Measurements from ENCODE around the gene CABLES2. TPM values are rescaled to one million over a fixed set of nuclear protein-coding genes. Genes with fewer than 3 reads are reported as not detected.

The CABLES2 gene
- total and polyA plus RNA-seq, 4 experiments from 2014 or later, result 0.45 to 7.5 (median 3.8) TPM

- no peak for DNase-seq
- POLR2A ChIA-PET (ENCODE audit: partially characterized antibody), result interaction anchor here (1.5 kb wide), 1 partner anchor 18 kb away, joined by 8 read pairs; the partner anchor contains the start of gene RPS21
- H3K9me3 Mint-ChIP-seq, result peaks cover 0 to 1% (median 0%) of the 10 kb centered on the region in 8 donors
- H3K4me1 ChIP-seq (ENCODE audit: insufficient read depth, low read length), result peaks cover 25% of the 10 kb centered on the region
- H3K27me3 ChIP-seq (ENCODE audit: insufficient read depth, low read length), result no peaks in the 10 kb centered on the region
- H3K4me1 Mint-ChIP-seq, result peaks cover 15 to 45% (median 26%) of the 10 kb centered on the region in 4 donors
- no peaks in the 10 kb centered on the region for H3K36me3 ChIP-seq (ENCODE audit: insufficient read depth, low read length)
- H3K27me3 Mint-ChIP-seq, result no peaks in the 10 kb centered on the region
- intact Hi-C loops (cut with micrococcal nuclease), result loop anchor here (5.0 kb wide), 1 partner anchor 393 kb away; the partner anchor contains the start of gene MRGBP
- H3K4me3 Mint-ChIP-seq, result no peak overlapping the region
- no peak overlapping the region for H3K4me3 ChIP-seq (ENCODE audit: low read length in 2 of 2)
- CTCF ChIA-PET (ENCODE audit: partially characterized antibody), result no interaction called here
- peaks cover 0 to 13% of the 10 kb centered on the region in 2 donors for H3K36me3 Mint-ChIP-seq
- H3K27ac ChIP-seq (ENCODE audit: low read depth, low read length), result no peak overlapping the region
- no peak overlapping the region for H3K27ac Mint-ChIP-seq
- H3K9me3 ChIP-seq (ENCODE audit: control insufficient read depth in 1 of 2, low read length in 2 of 2), result no peaks in the 10 kb centered on the region
Measured at GRCh38 chr20:62404761-62405107, 2.4 kb downstream of the CABLES2 start.

- Histone ChIP-seq H3K4me1 (ENCODE audit: insufficient read depth, low read length) (peaks cover 21% of the 10 kb centered on the region), H3K4me3 (ENCODE audit: low read length in 2 of 2) (no peak overlapping the region), H3K27ac (ENCODE audit: low read depth, low read length) (no peak overlapping the region), H3K27me3 (ENCODE audit: insufficient read depth, low read length) (no peaks in the 10 kb centered on the region), H3K36me3 (ENCODE audit: insufficient read depth, low read length) (no peaks in the 10 kb centered on the region), H3K9me3 (ENCODE audit: control insufficient read depth in 1 of 2, low read length in 2 of 2) (no peaks in the 10 kb centered on the region)
- ChIA-PET CTCF (ENCODE audit: partially characterized antibody) (no interaction called here), POLR2A (ENCODE audit: partially characterized antibody) (no interaction called here)
- Mint-ChIP-seq H3K9me3 (peaks cover 0 to 1% (median 0%) of the 10 kb centered on the region in 8 donors), H3K27ac (peak overlapping the region in 3 of 7 donors; percentile 43 to 72 (median 54)), H3K4me1 (peaks cover 12 to 40% (median 21%) of the 10 kb centered on the region in 4 donors), H3K4me3 (peak overlapping the region in 5 of 8 donors; percentile 29 to 63 (median 46)), H3K36me3 (peaks cover 0 to 13% of the 10 kb centered on the region in 2 donors), H3K27me3 (no peaks in the 10 kb centered on the region)
- intact Hi-C loops (cut with micrococcal nuclease), result no loop called here
- DNase-seq, result no peak
Measured at GRCh38 chr20:62404112-62404665, 2.9 kb downstream of the CABLES2 start.

DNA sequence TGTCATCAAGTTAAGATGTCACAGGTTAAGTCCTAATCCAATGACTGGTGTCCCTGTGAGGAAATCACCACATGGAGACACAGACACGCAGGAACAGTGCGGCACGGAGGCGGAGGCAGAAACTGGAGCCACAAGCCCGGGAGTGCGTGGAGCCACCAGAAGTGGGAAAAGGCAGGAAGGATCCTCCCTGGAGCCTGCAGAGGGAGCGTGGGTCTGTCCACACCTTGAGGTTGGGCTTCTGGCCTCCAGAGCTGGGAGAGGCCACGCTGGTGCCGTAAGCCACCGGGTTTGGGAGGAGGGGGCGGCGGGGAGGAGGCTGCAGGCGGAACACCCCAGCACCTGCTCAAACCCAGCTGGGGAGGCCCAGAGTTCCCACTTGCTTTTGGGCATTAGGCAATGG lies 3.8 kb downstream of the CABLES2 start:
- Mint-ChIP-seq H3K27me3 (no peaks in the 10 kb centered on the region), H3K27ac (peak overlapping the region in 3 of 7 donors; percentile 65 to 81 (median 65)), H3K4me1 (peaks cover 12 to 39% (median 21%) of the 10 kb centered on the region in 4 donors), H3K4me3 (peak overlapping the region in 1 of 8 donors; percentile 38), H3K36me3 (peaks cover 0 to 13% of the 10 kb centered on the region in 2 donors), H3K9me3 (peaks cover 0 to 1% (median 0%) of the 10 kb centered on the region in 8 donors)
- POLR2A ChIA-PET (ENCODE audit: partially characterized antibody), result no interaction called here
- H3K27ac ChIP-seq (ENCODE audit: low read depth, low read length), result no peak overlapping the region
- CTCF ChIA-PET (ENCODE audit: partially characterized antibody), result no interaction called here
- no peaks in the 10 kb centered on the region for H3K9me3 ChIP-seq (ENCODE audit: control insufficient read depth in 1 of 2, low read length in 2 of 2)
- H3K4me3 ChIP-seq (ENCODE audit: low read length in 2 of 2), result no peak overlapping the region
- intact Hi-C loops (cut with micrococcal nuclease), result no loop called here
- H3K27me3 ChIP-seq (ENCODE audit: insufficient read depth, low read length), result no peaks in the 10 kb centered on the region
- DNase-seq, result no peak
- peaks cover 21% of the 10 kb centered on the region for H3K4me1 ChIP-seq (ENCODE audit: insufficient read depth, low read length)
- H3K36me3 ChIP-seq (ENCODE audit: insufficient read depth, low read length), result no peaks in the 10 kb centered on the region

- ChIA-PET POLR2A (ENCODE audit: partially characterized antibody) (interaction anchor here (1.5 kb wide), 1 partner anchor 100 kb away, joined by 3 read pairs; no protein-coding TSS in a partner anchor), CTCF (ENCODE audit: partially characterized antibody) (no interaction called here)
- Mint-ChIP-seq H3K36me3 (peaks cover 0 to 13% of the 10 kb centered on the region in 2 donors), H3K4me1 (peaks cover 12 to 34% (median 21%) of the 10 kb centered on the region in 4 donors), H3K27ac (peak overlapping the region in 1 of 7 donors; percentile 65), H3K4me3 (no peak overlapping the region), H3K9me3 (peaks cover 0 to 3% (median 0%) of the 10 kb centered on the region in 8 donors), H3K27me3 (no peaks in the 10 kb centered on the region)
- Histone ChIP-seq H3K4me1 (ENCODE audit: insufficient read depth, low read length) (peaks cover 16% of the 10 kb centered on the region), H3K27ac (ENCODE audit: low read depth, low read length) (no peak overlapping the region), H3K9me3 (ENCODE audit: control insufficient read depth in 1 of 2, low read length in 2 of 2) (no peaks in the 10 kb centered on the region), H3K4me3 (ENCODE audit: low read length in 2 of 2) (no peak overlapping the region), H3K27me3 (ENCODE audit: insufficient read depth, low read length) (no peaks in the 10 kb centered on the region), H3K36me3 (ENCODE audit: insufficient read depth, low read length) (no peaks in the 10 kb centered on the region)
- DNase-seq, result no peak
- intact Hi-C loops (cut with micrococcal nuclease), result no loop called here
Measured at GRCh38 chr20:62402456-62403150, 4.5 kb downstream of the CABLES2 start.

GRCh38 chr20:62401331-62401779 lies 5.7 kb downstream of the CABLES2 start:
- intact Hi-C loops (cut with micrococcal nuclease), result no loop called here
- Mint-ChIP-seq H3K4me1 (peaks cover 12 to 34% (median 20%) of the 10 kb centered on the region in 4 donors), H3K27me3 (no peaks in the 10 kb centered on the region), H3K36me3 (peaks cover 0 to 13% of the 10 kb centered on the region in 2 donors), H3K9me3 (peaks cover 0 to 3% (median 0%) of the 10 kb centered on the region in 8 donors), H3K27ac (no peak overlapping the region), H3K4me3 (no peak overlapping the region)
- no peaks in the 10 kb centered on the region for H3K27me3 ChIP-seq (ENCODE audit: insufficient read depth, low read length)
- no peaks in the 10 kb centered on the region for H3K9me3 ChIP-seq (ENCODE audit: control insufficient read depth in 1 of 2, low read length in 2 of 2)
- ChIA-PET POLR2A (ENCODE audit: partially characterized antibody) (interaction anchor here (1.5 kb wide), 1 partner anchor 99 kb away, joined by 3 read pairs; no protein-coding TSS in a partner anchor), CTCF (ENCODE audit: partially characterized antibody) (no interaction called here)
- peaks cover 11% of the 10 kb centered on the region for H3K4me1 ChIP-seq (ENCODE audit: insufficient read depth, low read length)
- no peaks in the 10 kb centered on the region for H3K36me3 ChIP-seq (ENCODE audit: insufficient read depth, low read length)
- no peak overlapping the region for H3K27ac ChIP-seq (ENCODE audit: low read depth, low read length)
- no peak overlapping the region for H3K4me3 ChIP-seq (ENCODE audit: low read length in 2 of 2)
- no peak for DNase-seq

DNA sequence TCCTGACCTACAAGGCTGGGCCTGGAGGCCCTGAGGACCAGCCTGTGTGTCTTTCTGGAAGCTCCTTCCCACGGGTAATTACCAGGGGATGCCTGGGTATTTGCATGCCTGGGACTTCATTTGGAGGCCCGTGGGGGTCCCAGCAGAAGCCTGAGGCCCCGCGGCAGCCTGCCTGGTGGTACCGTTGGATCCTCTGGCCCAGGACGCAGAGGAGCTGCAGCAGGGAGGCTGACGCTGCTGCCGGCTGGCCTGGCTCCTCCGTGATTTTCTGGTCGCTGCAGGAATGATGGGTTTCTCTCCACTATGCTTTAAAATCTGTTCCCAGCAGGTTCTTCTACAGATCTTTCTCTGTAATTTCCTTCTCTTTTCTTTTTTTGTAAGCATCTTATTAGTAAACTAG lies 6.5 kb downstream of the CABLES2 start:
- H3K9me3 Mint-ChIP-seq, result peaks cover 0 to 3% (median 0%) of the 10 kb centered on the region in 8 donors
- H3K4me3 Mint-ChIP-seq, result no peak overlapping the region
- intact Hi-C loops (cut with micrococcal nuclease), result no loop called here
- H3K36me3 ChIP-seq (ENCODE audit: insufficient read depth, low read length), result no peaks in the 10 kb centered on the region
- peaks cover 0 to 10% of the 10 kb centered on the region in 2 donors for H3K36me3 Mint-ChIP-seq
- peaks cover 7 to 26% (median 14%) of the 10 kb centered on the region in 4 donors for H3K4me1 Mint-ChIP-seq
- no peak for DNase-seq
- no peaks in the 10 kb centered on the region for H3K27me3 Mint-ChIP-seq
- ChIA-PET POLR2A (ENCODE audit: partially characterized antibody) (interaction anchor here (1.2 kb wide), 1 partner anchor 14 kb away, joined by 3 read pairs; the partner anchor contains the start of gene RPS21), CTCF (ENCODE audit: partially characterized antibody) (interaction anchor here (2.0 kb wide), 1 partner anchor 18 kb away, joined by 6 read pairs; no protein-coding TSS in a partner anchor)
- H3K27me3 ChIP-seq (ENCODE audit: insufficient read depth, low read length), result no peaks in the 10 kb centered on the region
- no peak overlapping the region for H3K4me3 ChIP-seq (ENCODE audit: low read length in 2 of 2)
- no peaks in the 10 kb centered on the region for H3K9me3 ChIP-seq (ENCODE audit: control insufficient read depth in 1 of 2, low read length in 2 of 2)
- no peak overlapping the region for H3K27ac ChIP-seq (ENCODE audit: low read depth, low read length)
- peak overlapping the region in 1 of 7 donors; percentile 5 for H3K27ac Mint-ChIP-seq
- peaks cover 2% of the 10 kb centered on the region for H3K4me1 ChIP-seq (ENCODE audit: insufficient read depth, low read length)

DNA sequence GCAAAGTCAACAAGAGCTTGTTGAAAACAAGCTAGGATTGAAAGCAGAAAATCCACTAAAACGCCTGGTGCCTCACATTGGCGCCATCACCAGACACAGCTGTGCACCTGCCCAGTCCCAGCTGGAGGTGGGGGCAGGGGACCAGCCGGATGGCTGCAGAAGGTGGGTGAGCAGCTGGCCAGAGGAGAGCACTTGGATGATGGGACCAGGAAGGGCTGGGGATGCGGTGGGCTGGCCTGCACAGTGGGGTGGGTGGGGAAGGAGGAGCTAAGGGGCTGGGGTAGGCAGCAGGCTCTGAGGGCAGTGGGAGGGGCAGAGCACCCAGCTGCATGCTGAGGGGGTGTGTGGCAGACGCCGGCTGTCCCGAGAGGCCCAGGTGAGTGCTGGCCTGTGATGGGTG lies 7.1 kb downstream of the CABLES2 start:
- Mint-ChIP-seq H3K27me3 (no peaks in the 10 kb centered on the region), H3K9me3 (peaks cover 0 to 3% (median 0%) of the 10 kb centered on the region in 8 donors), H3K4me1 (peaks cover 3 to 21% (median 9%) of the 10 kb centered on the region in 4 donors), H3K36me3 (peaks cover 0 to 8% of the 10 kb centered on the region in 2 donors), H3K4me3 (no peak overlapping the region), H3K27ac (no peak overlapping the region)
- Histone ChIP-seq H3K27ac (ENCODE audit: low read depth, low read length) (no peak overlapping the region), H3K36me3 (ENCODE audit: insufficient read depth, low read length) (no peaks in the 10 kb centered on the region), H3K4me3 (ENCODE audit: low read length in 2 of 2) (no peak overlapping the region), H3K9me3 (ENCODE audit: control insufficient read depth in 1 of 2, low read length in 2 of 2) (no peaks in the 10 kb centered on the region), H3K27me3 (ENCODE audit: insufficient read depth, low read length) (no peaks in the 10 kb centered on the region), H3K4me1 (ENCODE audit: insufficient read depth, low read length) (no peaks in the 10 kb centered on the region)
- DNase-seq, result no peak
- CTCF ChIA-PET (ENCODE audit: partially characterized antibody), result interaction anchor here (2.0 kb wide), 1 partner anchor 17 kb away, joined by 6 read pairs; no protein-coding TSS in a partner anchor
- POLR2A ChIA-PET (ENCODE audit: partially characterized antibody), result interaction anchor here (0.7 to 1.2 kb wide), 2 partner anchors 13 to 217 kb away, joined by 3 read pairs; partner anchors contain the start of gene RPS21
- intact Hi-C loops (cut with micrococcal nuclease), result no loop called here

Data from CD4-positive, alpha-beta memory T cell (primary cell).